AG10803 (cell line): ENCODE measurements around the gene GRIK3.

ENCODE experiments used
- DNase-seq: peaks from one replicate; pipeline ENCODE4 v3.0.0; 2010; ENCODE audit warnings: low read depth
- H3K4me3 ChIP-seq: 2 replicates; pipeline ENCODE4 v1.5.1; 2011; ENCODE audit warnings: mild to moderate bottlenecking, low read length, control low read depth
- TF ChIP-seq, protein P1 (sequence below): conservative IDR thresholded peaks from 2 replicates; pipeline ENCODE4 v1.5.1; 2011; ENCODE audit warnings: mild to moderate bottlenecking, low read length, control low read depth, inconsistent platforms

Gene GRIK3

GRCh38 chr1:36786425-36786824 is 247.9 kb downstream of the GRIK3 start:
- TF ChIP-seq, protein P1, sequence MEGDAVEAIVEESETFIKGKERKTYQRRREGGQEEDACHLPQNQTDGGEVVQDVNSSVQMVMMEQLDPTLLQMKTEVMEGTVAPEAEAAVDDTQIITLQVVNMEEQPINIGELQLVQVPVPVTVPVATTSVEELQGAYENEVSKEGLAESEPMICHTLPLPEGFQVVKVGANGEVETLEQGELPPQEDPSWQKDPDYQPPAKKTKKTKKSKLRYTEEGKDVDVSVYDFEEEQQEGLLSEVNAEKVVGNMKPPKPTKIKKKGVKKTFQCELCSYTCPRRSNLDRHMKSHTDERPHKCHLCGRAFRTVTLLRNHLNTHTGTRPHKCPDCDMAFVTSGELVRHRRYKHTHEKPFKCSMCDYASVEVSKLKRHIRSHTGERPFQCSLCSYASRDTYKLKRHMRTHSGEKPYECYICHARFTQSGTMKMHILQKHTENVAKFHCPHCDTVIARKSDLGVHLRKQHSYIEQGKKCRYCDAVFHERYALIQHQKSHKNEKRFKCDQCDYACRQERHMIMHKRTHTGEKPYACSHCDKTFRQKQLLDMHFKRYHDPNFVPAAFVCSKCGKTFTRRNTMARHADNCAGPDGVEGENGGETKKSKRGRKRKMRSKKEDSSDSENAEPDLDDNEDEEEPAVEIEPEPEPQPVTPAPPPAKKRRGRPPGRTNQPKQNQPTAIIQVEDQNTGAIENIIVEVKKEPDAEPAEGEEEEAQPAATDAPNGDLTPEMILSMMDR = no peak
- DNase-seq = no peak
- no peak overlapping the region for H3K4me3 ChIP-seq

DNA sequence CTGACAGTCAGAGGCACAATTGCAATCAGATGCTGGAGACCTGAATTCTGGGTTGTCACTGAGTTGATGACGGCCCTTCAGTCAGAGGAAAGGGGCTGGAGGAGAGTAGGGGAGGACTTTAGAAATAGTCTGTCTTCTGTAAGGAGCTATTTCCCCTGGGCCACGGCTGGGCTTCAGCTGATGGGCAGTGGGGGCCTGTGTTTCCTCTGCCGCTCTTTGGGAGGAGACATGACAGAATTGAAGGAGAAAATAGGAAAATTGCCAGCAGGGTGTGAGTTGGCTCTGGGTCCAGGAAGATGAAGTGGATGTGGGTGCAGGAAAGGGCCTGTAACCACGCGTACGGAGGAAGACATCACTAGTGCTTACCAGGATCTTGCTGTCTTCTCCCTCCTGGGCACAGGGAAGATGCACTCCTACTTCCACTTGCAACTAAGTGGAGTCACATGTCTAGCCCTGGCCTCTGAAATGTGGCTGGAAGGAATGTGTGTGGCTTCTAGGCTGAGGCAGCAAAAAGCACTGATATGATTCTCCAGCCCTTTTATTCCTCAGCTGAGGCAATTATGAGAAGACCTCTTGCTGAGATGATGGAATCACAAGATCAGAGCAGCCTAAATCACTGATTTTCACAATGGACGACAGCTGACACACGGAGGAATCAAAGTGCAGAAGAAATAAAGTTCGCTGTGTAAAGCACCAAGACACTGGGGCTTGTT is 250.0 kb downstream of the GRIK3 start:
- no peak overlapping the region for H3K4me3 ChIP-seq
- no peak for DNase-seq
- TF ChIP-seq, protein P1 = no peak

DNA sequence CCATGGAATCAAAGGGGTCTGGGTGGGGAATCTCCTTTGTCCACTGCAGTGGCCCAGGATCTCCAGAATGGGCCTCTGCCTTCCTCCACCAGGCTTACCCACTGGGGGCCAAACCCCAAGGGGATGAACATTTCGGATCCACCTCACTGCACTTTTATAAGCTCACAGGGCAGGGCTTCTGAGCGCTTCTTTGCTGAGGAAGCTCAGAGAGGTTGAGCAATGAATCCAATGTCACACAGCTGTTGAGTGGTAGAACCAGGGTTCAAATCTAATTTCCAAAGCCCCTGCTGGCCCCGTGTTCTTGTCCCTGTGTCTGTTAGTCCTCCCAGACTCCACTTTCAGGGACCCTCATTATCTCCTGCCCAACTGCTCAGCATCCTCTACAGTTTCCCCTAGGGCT is 250.8 kb downstream of the GRIK3 start:
- no peak overlapping the region for H3K4me3 ChIP-seq

DNA sequence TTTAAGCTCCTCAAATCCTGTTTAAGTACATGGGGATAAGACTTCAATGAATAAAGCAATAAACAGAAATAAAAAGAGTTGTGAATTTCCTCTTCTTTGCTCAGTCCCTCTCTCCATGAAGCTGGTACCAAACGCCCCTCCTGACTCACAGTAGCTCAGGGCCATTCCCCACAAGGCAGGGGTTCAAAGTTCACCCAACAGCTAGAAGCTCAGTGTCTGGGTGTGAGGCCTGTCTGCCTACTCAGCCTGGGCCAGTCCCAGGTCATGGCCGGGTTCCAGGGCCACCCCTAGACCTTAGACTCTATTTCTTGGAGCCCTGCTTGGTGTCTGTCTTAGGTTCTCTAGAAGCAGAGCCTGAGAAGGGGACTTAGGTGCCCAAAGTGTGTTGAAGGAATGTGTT is 251.5 kb downstream of the GRIK3 start:
- no peak for DNase-seq
- TF ChIP-seq, protein P1 = no peak

More for the DNA sequence above, 250.8 kb downstream of the GRIK3 start:
- no peak for DNase-seq
- TF ChIP-seq, protein P1 = no peak

GRCh38 chr1:36782085-36782484 is 252.2 kb downstream of the GRIK3 start:
- no peak overlapping the region for H3K4me3 ChIP-seq
- no peak for DNase-seq
- TF ChIP-seq, protein P1 = no peak

More for the DNA sequence above, 251.5 kb downstream of the GRIK3 start:
- no peak overlapping the region for H3K4me3 ChIP-seq

GRCh38 chr1:36781098-36781497 is 253.2 kb downstream of the GRIK3 start:
- TF ChIP-seq, protein P1 = no peak
- H3K4me3 ChIP-seq = no peak overlapping the region
- DNase-seq = no peak

DNA sequence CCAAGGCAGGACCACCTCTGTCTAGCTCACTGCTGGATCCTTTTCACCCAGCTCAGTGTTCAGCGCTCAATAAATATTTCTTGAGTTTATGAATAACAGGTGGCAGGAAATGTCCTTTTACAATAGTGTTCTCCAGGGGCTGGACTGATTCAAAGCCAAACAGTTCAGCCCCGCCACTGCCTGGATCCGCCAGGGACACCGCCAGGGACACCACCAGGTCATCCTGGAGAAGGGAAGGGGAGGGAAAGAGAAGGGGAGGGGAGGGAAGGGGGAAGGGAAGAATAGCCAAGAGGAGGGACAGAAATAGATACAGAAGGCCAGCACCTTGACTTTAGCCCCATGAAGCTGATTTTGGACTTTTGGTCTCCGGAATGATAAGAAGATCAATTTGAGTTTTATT is 255.6 kb downstream of the GRIK3 start:
- TF ChIP-seq, protein P1 = no peak
- DNase-seq = no peak
- no peak overlapping the region for H3K4me3 ChIP-seq
